Esophagus squamous epithelium (tissue), 4 donors: ENCODE results near the gene NAB2.

Experiments used
- POLR2A ChIP-seq, 4 donors: fragments of 450-650 bp; IDR thresholded peaks; one replicate each; pipeline ENCODE4 v1.6.1; 2017; ENCODE audit warnings: antibody characterized with exemption in 4 of 4, mild to moderate bottlenecking in 4 of 4, moderate library complexity in 3 of 4
- TF ChIP-seq, protein P1 (sequence below), 6 experiments: fragments of 450-650 bp in 4 of 6; fragments of 200-600 bp in 2 of 6; sonication (generic) in 2 of 6; IDR thresholded peaks; one replicate each; pipeline ENCODE4 v1.5.1; 2016 to 2019; ENCODE audit warnings: antibody characterized with exemption in 6 of 6, mild to moderate bottlenecking in 4 of 6, moderate library complexity in 4 of 6

GRCh38 chr12:57143454-57143853 lies 54.5 kb downstream of the NAB2 start:
- TF ChIP-seq, protein P1, sequence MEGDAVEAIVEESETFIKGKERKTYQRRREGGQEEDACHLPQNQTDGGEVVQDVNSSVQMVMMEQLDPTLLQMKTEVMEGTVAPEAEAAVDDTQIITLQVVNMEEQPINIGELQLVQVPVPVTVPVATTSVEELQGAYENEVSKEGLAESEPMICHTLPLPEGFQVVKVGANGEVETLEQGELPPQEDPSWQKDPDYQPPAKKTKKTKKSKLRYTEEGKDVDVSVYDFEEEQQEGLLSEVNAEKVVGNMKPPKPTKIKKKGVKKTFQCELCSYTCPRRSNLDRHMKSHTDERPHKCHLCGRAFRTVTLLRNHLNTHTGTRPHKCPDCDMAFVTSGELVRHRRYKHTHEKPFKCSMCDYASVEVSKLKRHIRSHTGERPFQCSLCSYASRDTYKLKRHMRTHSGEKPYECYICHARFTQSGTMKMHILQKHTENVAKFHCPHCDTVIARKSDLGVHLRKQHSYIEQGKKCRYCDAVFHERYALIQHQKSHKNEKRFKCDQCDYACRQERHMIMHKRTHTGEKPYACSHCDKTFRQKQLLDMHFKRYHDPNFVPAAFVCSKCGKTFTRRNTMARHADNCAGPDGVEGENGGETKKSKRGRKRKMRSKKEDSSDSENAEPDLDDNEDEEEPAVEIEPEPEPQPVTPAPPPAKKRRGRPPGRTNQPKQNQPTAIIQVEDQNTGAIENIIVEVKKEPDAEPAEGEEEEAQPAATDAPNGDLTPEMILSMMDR (IDR thresholded peaks at IDR 0.05), result no peak
- no peak for TF ChIP-seq POLR2A (IDR thresholded peaks at IDR 0.05)
